Activated naive CD4-positive, alpha-beta T cell treated with anti-CD3 and anti-CD28 coated beads, Interleukin-2, amount 10 ng/mL, durations not matched to agents 7 days and 5 days (primary cell): ENCODE measurements around the gene CCNL2.
A peak's percentile ranks its signal among the peaks of the same experiment; 100 is the strongest.

Experiments used
- CTCF ChIA-PET: fragments of 350-600 bp; sonication (Branson Sonifier 250); formaldehyde crosslinking; loops from one replicate; lab custom pipeline; 2021; ENCODE audit warnings: antibody characterized with exemption; lab: Charles Lee
- DNase-seq: peaks from one replicate; pipeline ENCODE4 v3.0.0-alpha.2; 2020
- H3K27ac Mint-ChIP-seq: one replicate; pipeline ENCODE4 v1.8.0; 2021; ENCODE audit warnings: mild to moderate bottlenecking, moderate library complexity, mixed read lengths
- H3K27me3 Mint-ChIP-seq: one replicate; pipeline ENCODE4 v1.8.0; 2021; ENCODE audit warnings: mild to moderate bottlenecking, mixed read lengths
- H3K36me3 Mint-ChIP-seq: one replicate; pipeline ENCODE4 v1.8.0; 2021; ENCODE audit warnings: mixed read lengths
- H3K4me1 Mint-ChIP-seq: one replicate; pipeline ENCODE4 v1.8.0; 2021; ENCODE audit warnings: mixed read lengths
- H3K4me3 Mint-ChIP-seq: one replicate; pipeline ENCODE4 v1.8.0; 2021; ENCODE audit warnings: mild to moderate bottlenecking, moderate library complexity, mixed read lengths
- H3K9me3 Mint-ChIP-seq: one replicate; pipeline ENCODE4 v1.8.0; 2021; ENCODE audit warnings: mixed read lengths

CCNL2 gene

GRCh38 chr1:1349256-1350012 is 49.7 kb downstream of the CCNL2 start, which contains the start of gene DVL1:
TSS of gene DVL1 (minus strand) at chr1:1349418. CDS start at chr1:1349065, 353 bp downstream.
- CTCF ChIA-PET, result interaction anchor here (1.7 kb wide), 1 partner anchor 22 kb away, joined by 5 read pairs; no protein-coding TSS in a partner anchor
- Mint-ChIP-seq H3K4me3 (peak within 1 kb of the TSS; percentile 75), H3K27me3 (peaks cover 32% of the 10 kb centered on the region), H3K27ac (peak within 1 kb of the TSS; percentile 28), H3K9me3 (no peaks in the 10 kb centered on the region), H3K4me1 (peaks cover 32% of the 10 kb centered on the region), H3K36me3 (no peaks in the 10 kb centered on the region)
- peak; percentile 78 for DNase-seq

- DNase-seq, result peak; percentile 41
- Mint-ChIP-seq H3K4me1 (peaks cover 26% of the 10 kb centered on the region), H3K9me3 (no peaks in the 10 kb centered on the region)
Measured at GRCh38 chr1:1348420-1349255, 50.5 kb downstream of the CCNL2 start.

GRCh38 chr1:1347663-1348419 is 51.3 kb downstream of the CCNL2 start:
- no peaks in the 10 kb centered on the region for H3K9me3 Mint-ChIP-seq
- no peak for DNase-seq
- H3K4me1 Mint-ChIP-seq, result peaks cover 22% of the 10 kb centered on the region
- H3K27ac Mint-ChIP-seq, result peak overlapping the region; percentile 65
- peak overlapping the region; percentile 75 for H3K4me3 Mint-ChIP-seq
- peaks cover 1% of the 10 kb centered on the region for H3K36me3 Mint-ChIP-seq
- peaks cover 16% of the 10 kb centered on the region for H3K27me3 Mint-ChIP-seq
- CTCF ChIA-PET, result interaction anchor here (0.7 to 1.7 kb wide), 3 partner anchors 20 to 25 kb away, joined by 3 to 5 read pairs (median 5); no protein-coding TSS in a partner anchor

More at GRCh38 chr1:1348420-1349255, 50.5 kb downstream of the CCNL2 start:
- H3K27me3 Mint-ChIP-seq, result peaks cover 24% of the 10 kb centered on the region
- peak overlapping the region; percentile 28 for H3K27ac Mint-ChIP-seq
- peak overlapping the region; percentile 75 for H3K4me3 Mint-ChIP-seq
- no peaks in the 10 kb centered on the region for H3K36me3 Mint-ChIP-seq
- CTCF ChIA-PET, result interaction anchor here (0.7 to 1.7 kb wide), 3 partner anchors 21 to 24 kb away, joined by 3 to 5 read pairs (median 5); no protein-coding TSS in a partner anchor

GRCh38 chr1:1347026-1347595 is 52.0 kb downstream of the CCNL2 start:
- H3K27me3 Mint-ChIP-seq, result peaks cover 9% of the 10 kb centered on the region

GRCh38 chr1:1346501-1346890 is 52.6 kb downstream of the CCNL2 start:
- Mint-ChIP-seq H3K9me3 (no peaks in the 10 kb centered on the region), H3K36me3 (peaks cover 5% of the 10 kb centered on the region), H3K27ac (no peak overlapping the region), H3K4me1 (peaks cover 15% of the 10 kb centered on the region), H3K27me3 (peaks cover 2% of the 10 kb centered on the region), H3K4me3 (peak overlapping the region; percentile 48)
- CTCF ChIA-PET, result interaction anchor here (1.0 to 1.5 kb wide), 4 partner anchors 26 to 224 kb away, joined by 3 to 5 read pairs (median 4); no protein-coding TSS in a partner anchor
- no peak for DNase-seq

More at GRCh38 chr1:1347026-1347595, 52.0 kb downstream of the CCNL2 start:
- Mint-ChIP-seq H3K9me3 (no peaks in the 10 kb centered on the region), H3K27ac (peak overlapping the region; percentile 65), H3K36me3 (peaks cover 4% of the 10 kb centered on the region), H3K4me1 (peaks cover 15% of the 10 kb centered on the region), H3K4me3 (peak overlapping the region; percentile 48)
- DNase-seq, result no peak
- CTCF ChIA-PET, result interaction anchor here (1.0 to 1.5 kb wide), 2 partner anchors 25 to 225 kb away, joined by 3 to 5 read pairs; no protein-coding TSS in a partner anchor

- H3K36me3 Mint-ChIP-seq, result peaks cover 10% of the 10 kb centered on the region
- H3K9me3 Mint-ChIP-seq, result peaks cover 4% of the 10 kb centered on the region
- no peak overlapping the region for H3K4me3 Mint-ChIP-seq
- H3K27me3 Mint-ChIP-seq, result no peaks in the 10 kb centered on the region
- CTCF ChIA-PET, result interaction anchor here (1.0 kb wide), 3 partner anchors 26 to 223 kb away, joined by 3 to 4 read pairs (median 3); no protein-coding TSS in a partner anchor
- peaks cover 15% of the 10 kb centered on the region for H3K4me1 Mint-ChIP-seq
- DNase-seq, result no peak
- no peak overlapping the region for H3K27ac Mint-ChIP-seq
Measured at GRCh38 chr1:1345860-1346500, 53.2 kb downstream of the CCNL2 start.

- no peaks in the 10 kb centered on the region for H3K27me3 Mint-ChIP-seq
- H3K9me3 Mint-ChIP-seq, result peaks cover 9% of the 10 kb centered on the region
- H3K27ac Mint-ChIP-seq, result no peak overlapping the region
- no peak for DNase-seq
- peaks cover 15% of the 10 kb centered on the region for H3K36me3 Mint-ChIP-seq
- CTCF ChIA-PET, result interaction anchor here (1.0 kb wide), 1 partner anchor 27 kb away, joined by 4 read pairs; no protein-coding TSS in a partner anchor
- peaks cover 15% of the 10 kb centered on the region for H3K4me1 Mint-ChIP-seq
- no peak overlapping the region for H3K4me3 Mint-ChIP-seq
Measured at GRCh38 chr1:1345384-1345783, 53.8 kb downstream of the CCNL2 start.

- CTCF ChIA-PET, result no interaction called here
- Mint-ChIP-seq H3K4me1 (peaks cover 15% of the 10 kb centered on the region), H3K9me3 (peaks cover 9% of the 10 kb centered on the region), H3K27ac (no peak overlapping the region), H3K36me3 (peaks cover 18% of the 10 kb centered on the region), H3K4me3 (no peak overlapping the region), H3K27me3 (no peaks in the 10 kb centered on the region)
- no peak for DNase-seq
Measured at GRCh38 chr1:1344655-1345361, 54.3 kb downstream of the CCNL2 start.

- H3K4me3 Mint-ChIP-seq, result no peak overlapping the region
- peaks cover 9% of the 10 kb centered on the region for H3K9me3 Mint-ChIP-seq
- H3K27ac Mint-ChIP-seq, result peak overlapping the region; percentile 37
- DNase-seq, result no peak
- no peaks in the 10 kb centered on the region for H3K27me3 Mint-ChIP-seq
- H3K4me1 Mint-ChIP-seq, result peaks cover 15% of the 10 kb centered on the region
- CTCF ChIA-PET, result no interaction called here
- peaks cover 21% of the 10 kb centered on the region for H3K36me3 Mint-ChIP-seq
Measured at GRCh38 chr1:1343811-1344421, 55.2 kb downstream of the CCNL2 start.

- Mint-ChIP-seq H3K4me3 (no peak overlapping the region), H3K27ac (no peak overlapping the region), H3K27me3 (no peaks in the 10 kb centered on the region), H3K36me3 (peaks cover 21% of the 10 kb centered on the region), H3K4me1 (peaks cover 10% of the 10 kb centered on the region), H3K9me3 (peaks cover 9% of the 10 kb centered on the region)
- CTCF ChIA-PET, result interaction anchor here (1.0 kb wide), 1 partner anchor 29 kb away, joined by 4 read pairs; no protein-coding TSS in a partner anchor
- DNase-seq, result no peak
Measured at GRCh38 chr1:1342584-1343115, 56.5 kb downstream of the CCNL2 start.

GRCh38 chr1:1342061-1342562 is 57.0 kb downstream of the CCNL2 start:
- H3K27me3 Mint-ChIP-seq, result no peaks in the 10 kb centered on the region
- CTCF ChIA-PET, result no interaction called here
- H3K4me3 Mint-ChIP-seq, result no peak overlapping the region

More at GRCh38 chr1:1342061-1342562, 57.0 kb downstream of the CCNL2 start:
- peaks cover 21% of the 10 kb centered on the region for H3K36me3 Mint-ChIP-seq
- peaks cover 9% of the 10 kb centered on the region for H3K9me3 Mint-ChIP-seq
- no peak for DNase-seq
- no peak overlapping the region for H3K27ac Mint-ChIP-seq
- H3K4me1 Mint-ChIP-seq, result peaks cover 5% of the 10 kb centered on the region
